RWPE1 (cell line): Measurements from ENCODE around the gene KCNJ6.

Experiments
- CTCF ChIA-PET: fragments of 350-600 bp; sonication (Branson Sonifier 250); formaldehyde crosslinking; extraction: SDS; loops from one replicate; lab custom pipeline; 2021; lab: Yijun Ruan, JAX
- POLR2A ChIA-PET: fragments of 400-600 bp; formaldehyde crosslinking; extraction: SDS; loops from one replicate; lab custom pipeline; 2020; ENCODE audit warnings: antibody characterized with exemption; ENCODE audit not compliant: low non-redundant PET; lab: Yijun Ruan, JAX
- DNase-seq: peaks from one replicate; pipeline ENCODE4 v3.0.0; 2012; ENCODE audit warnings: low spot score
- H3K27ac ChIP-seq: fragments of 450-650 bp; 2 replicates; pipeline ENCODE4 v1.5.1; 2017
- TF ChIP-seq, protein P1 (sequence below): fragments of 450-650 bp; conservative IDR thresholded peaks from 2 replicates; pipeline ENCODE4 v1.5.1; 2017; ENCODE audit warnings: low read depth, mild to moderate bottlenecking

The KCNJ6 gene

DNA sequence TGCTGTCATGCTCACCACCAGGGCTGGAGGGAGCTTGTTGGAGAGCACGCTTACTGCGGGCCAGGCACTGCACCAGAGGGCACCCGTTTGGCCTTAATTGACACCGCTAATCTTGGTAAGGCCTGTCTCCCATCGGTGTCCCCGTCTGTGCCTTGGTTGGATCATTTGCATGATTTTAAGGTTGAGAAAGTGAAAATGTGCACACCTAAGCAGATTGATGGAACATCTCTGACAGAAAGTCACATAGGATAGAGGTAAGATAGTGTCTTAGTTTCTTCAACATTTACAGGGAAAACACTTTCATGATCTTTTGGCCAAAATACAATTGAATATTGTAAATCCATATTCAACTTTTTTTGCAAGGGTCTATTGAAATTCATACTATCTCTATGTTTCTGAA is 255.5 kb downstream of the KCNJ6 start:
- TF ChIP-seq, protein P1, sequence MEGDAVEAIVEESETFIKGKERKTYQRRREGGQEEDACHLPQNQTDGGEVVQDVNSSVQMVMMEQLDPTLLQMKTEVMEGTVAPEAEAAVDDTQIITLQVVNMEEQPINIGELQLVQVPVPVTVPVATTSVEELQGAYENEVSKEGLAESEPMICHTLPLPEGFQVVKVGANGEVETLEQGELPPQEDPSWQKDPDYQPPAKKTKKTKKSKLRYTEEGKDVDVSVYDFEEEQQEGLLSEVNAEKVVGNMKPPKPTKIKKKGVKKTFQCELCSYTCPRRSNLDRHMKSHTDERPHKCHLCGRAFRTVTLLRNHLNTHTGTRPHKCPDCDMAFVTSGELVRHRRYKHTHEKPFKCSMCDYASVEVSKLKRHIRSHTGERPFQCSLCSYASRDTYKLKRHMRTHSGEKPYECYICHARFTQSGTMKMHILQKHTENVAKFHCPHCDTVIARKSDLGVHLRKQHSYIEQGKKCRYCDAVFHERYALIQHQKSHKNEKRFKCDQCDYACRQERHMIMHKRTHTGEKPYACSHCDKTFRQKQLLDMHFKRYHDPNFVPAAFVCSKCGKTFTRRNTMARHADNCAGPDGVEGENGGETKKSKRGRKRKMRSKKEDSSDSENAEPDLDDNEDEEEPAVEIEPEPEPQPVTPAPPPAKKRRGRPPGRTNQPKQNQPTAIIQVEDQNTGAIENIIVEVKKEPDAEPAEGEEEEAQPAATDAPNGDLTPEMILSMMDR, result no peak
- POLR2A ChIA-PET, result no interaction called here
- no peak for DNase-seq
- no peak overlapping the region for H3K27ac ChIP-seq
- CTCF ChIA-PET, result interaction anchor here (0.6 kb wide), 1 partner anchor 234 kb away, joined by 3 read pairs; no protein-coding TSS in a partner anchor

DNA sequence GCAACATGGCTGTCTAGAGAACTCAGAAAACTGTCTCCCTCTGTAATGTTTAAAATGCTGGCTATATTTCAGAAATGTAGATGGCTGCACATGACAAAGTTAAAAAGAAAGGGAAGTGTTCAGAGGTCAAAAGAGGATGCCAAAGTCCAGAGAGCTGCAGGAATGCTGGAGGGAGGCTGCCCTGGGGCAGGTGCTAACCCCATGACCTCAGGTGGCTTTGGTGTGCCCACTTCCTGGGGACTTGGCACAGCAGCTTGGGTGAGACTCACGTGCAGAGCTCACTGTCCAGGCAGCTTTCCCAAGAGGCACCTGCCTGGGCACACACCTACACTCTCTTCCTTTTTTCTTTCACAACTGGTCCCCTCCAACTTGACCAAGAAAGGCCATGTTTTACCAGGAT is 256.4 kb downstream of the KCNJ6 start:
- ChIA-PET POLR2A (no interaction called here), CTCF (no interaction called here)
- TF ChIP-seq, protein P1, result no peak
- no peak for DNase-seq
- no peak overlapping the region for H3K27ac ChIP-seq

DNA sequence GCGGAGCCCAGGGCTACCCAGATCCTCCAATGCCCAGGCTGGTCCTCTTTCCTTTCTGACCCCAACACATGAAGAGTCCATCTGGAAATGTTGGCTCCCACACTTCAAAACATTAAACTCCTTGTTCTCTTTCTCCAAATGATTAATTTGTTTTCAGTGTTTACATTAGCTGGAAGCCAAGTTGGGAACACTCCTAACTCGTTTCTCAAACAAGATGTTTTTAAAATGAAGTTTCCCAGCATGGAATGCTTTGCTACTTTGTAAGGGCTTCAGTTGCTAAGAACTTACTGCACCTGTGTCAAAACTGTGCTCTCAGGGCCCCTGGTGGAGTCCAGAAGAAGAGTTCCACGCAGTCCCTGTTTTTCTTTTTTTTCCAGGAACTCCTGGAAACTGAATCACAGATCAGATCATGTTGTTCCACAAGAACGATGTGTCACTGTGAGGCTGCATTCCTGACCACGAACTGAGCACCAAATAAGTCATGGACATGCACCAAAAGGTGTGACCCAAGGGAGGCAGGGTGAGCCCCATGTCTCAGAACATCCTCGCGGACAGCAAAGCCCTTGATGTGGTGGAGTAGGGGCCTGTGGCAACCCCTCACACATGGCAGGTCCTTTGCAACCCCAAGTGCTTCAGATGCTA is 257.3 kb downstream of the KCNJ6 start:
- ChIA-PET CTCF (no interaction called here), POLR2A (no interaction called here)
- TF ChIP-seq, protein P1, result peak; percentile 27; the same call in 1 of the 2 replicates
- DNase-seq, result peak; percentile 60
- H3K27ac ChIP-seq, result peak overlapping the region; percentile 63

DNA sequence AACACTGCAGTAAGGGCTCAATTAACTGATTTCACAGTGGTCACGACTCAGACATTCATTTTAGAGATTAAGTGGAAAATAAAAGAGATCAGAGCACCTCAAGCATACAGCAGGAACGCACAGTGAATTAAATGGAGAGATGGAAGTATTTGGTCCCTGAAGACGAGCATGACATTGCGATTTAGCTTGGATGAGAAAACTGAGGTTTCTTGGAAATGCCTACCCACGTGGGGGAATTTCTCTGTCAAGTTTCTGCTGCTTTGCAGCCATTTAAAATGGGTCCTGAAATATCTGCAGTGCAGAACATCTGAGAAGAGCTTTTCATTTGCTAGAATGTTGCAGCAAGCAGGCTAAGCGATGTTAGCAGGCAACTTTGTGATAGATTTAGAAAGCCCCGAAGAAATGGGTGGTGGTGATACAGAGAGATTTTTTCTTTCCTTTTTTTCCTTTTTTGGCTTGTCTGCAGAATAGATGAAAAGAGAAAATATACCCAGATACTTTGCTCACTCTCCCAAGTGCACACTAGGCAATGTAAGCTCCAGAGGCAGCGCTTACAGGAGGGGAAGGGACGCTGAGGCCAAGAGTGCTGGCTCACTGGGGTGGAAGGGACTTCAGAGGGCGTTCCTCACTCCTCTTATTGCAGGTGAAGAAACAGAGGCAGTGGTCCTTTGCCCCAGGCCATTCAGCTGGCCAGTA is 258.0 kb downstream of the KCNJ6 start:
- ChIA-PET POLR2A (no interaction called here), CTCF (no interaction called here)
- H3K27ac ChIP-seq, result peak overlapping the region; percentile 63
- no peak for DNase-seq
- TF ChIP-seq, protein P1, result no peak

DNA sequence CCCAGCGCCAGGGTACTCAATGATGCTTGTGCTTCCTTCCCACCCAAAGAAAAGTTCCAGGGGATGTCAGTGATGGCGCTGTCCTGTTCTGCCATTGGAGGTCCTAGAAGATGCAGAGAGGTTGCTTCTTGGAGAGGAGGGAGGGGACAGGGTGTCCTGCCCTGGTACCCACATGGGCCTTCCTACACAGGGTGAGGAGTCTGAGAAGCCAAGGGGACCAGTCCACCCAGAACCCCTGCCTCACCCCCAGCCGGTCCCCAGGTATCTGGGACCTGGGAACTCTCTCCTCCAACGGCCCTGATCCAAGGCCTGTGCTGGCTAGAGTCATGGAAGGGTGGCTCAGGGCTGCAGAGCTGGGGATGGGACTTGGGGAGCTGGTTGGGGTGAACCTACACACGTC is 259.4 kb downstream of the KCNJ6 start:
- no peak for DNase-seq
- TF ChIP-seq, protein P1, result no peak
- no peak overlapping the region for H3K27ac ChIP-seq
- CTCF ChIA-PET, result interaction anchor here (0.6 kb wide), 1 partner anchor 34 kb away, joined by 3 read pairs; no protein-coding TSS in a partner anchor
- POLR2A ChIA-PET, result no interaction called here

DNA sequence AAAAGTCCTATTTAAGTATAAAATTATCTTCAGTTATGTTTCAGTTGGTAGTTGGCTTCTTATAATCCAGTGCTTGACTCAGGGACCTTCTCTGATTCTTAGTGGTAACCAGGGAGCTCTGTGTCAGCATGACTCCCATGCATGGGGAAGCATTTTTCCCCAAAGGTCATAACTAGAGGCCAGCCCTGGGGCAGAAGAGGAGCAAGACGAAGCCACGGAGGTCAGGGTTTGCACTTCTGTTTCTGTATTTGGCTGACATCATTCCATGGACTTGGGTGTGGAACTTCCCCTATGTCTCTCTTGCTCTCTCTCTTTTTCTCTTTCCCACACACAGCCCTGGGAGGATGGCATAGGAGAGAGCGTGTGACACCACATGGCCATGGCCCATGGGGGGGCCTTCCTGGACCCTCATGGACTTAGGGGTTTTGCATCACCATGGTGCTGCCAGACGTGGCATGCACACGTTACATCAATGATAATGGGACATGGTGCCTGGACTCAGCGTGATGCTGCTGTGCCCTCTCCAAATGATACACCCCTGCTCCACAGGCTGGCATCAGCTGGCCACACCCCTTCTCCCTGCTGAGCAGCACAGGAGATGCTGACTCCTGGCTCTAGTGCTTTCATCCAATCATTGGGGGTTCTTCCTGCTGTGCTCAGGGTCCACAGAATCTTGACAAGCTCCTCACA is 260.5 kb downstream of the KCNJ6 start:
- ChIA-PET CTCF (interaction anchor here (0.7 kb wide), 1 partner anchor 569 kb away, joined by 7 read pairs; no protein-coding TSS in a partner anchor), POLR2A (interaction anchor here (0.6 kb wide), 1 partner anchor 92 kb away, joined by 4 read pairs; no protein-coding TSS in a partner anchor)
- no peak for DNase-seq
- no peak overlapping the region for H3K27ac ChIP-seq
- TF ChIP-seq, protein P1, result no peak
